Neural progenitor cell (in vitro differentiated cells): ENCODE results near the gene GPD2.

Experiments
- EZH2 ChIP-seq: fragments of 200-600 bp; sonication (generic); IDR thresholded peaks from 2 replicates; pipeline ENCODE4 v1.6.1; 2017; ENCODE audit warnings: antibody characterized with exemption, mild to moderate bottlenecking, moderate library complexity
- EZH2phosphoT487 ChIP-seq: fragments of 200-600 bp; sonication (generic); IDR thresholded peaks from 2 replicates; pipeline ENCODE4 v1.6.1; 2017; ENCODE audit warnings: antibody characterized with exemption
- TF ChIP-seq, protein P1 (sequence below): fragments of 200-600 bp; sonication (generic); IDR thresholded peaks from 2 replicates; pipeline ENCODE4 v1.5.1; 2017; ENCODE audit warnings: antibody characterized with exemption, mild to moderate bottlenecking

DNA sequence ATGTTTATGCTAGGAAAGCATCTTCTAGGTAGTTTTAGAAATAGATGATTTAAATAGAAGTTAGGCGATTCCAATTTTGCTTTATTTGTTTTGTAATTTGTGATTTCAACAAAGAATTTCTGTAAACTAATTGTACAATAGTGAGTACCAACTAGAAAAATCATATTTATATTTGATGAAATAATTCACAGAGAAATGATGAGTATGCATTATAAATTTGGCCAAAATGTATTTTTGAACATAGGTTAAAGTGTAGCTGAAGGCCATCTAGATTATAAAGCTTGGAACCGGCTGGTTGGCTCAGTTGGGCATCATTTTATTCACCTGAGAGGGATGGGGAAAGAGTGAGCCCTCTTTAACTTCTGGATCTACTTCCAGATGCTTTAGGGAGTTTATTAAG is 50.4 kb downstream of the GPD2 start:
- TF ChIP-seq, protein P1, sequence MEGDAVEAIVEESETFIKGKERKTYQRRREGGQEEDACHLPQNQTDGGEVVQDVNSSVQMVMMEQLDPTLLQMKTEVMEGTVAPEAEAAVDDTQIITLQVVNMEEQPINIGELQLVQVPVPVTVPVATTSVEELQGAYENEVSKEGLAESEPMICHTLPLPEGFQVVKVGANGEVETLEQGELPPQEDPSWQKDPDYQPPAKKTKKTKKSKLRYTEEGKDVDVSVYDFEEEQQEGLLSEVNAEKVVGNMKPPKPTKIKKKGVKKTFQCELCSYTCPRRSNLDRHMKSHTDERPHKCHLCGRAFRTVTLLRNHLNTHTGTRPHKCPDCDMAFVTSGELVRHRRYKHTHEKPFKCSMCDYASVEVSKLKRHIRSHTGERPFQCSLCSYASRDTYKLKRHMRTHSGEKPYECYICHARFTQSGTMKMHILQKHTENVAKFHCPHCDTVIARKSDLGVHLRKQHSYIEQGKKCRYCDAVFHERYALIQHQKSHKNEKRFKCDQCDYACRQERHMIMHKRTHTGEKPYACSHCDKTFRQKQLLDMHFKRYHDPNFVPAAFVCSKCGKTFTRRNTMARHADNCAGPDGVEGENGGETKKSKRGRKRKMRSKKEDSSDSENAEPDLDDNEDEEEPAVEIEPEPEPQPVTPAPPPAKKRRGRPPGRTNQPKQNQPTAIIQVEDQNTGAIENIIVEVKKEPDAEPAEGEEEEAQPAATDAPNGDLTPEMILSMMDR: no peak
- TF ChIP-seq EZH2 (no peak), EZH2phosphoT487 (no peak)
